IPS-NIHi11 (cell line): Measurements from ENCODE around the gene CZIB.
"Not testable (repeated sequence)": the region's sequence is repeated elsewhere in the genome, so short reads cannot be mapped to it uniquely, and the experiment has no call there.

Experiments used
- DNase-seq: peaks from one replicate; pipeline ENCODE4 v3.0.0; 2012; ENCODE audit warnings: mixed read lengths, low spot score

CZIB gene

DNA sequence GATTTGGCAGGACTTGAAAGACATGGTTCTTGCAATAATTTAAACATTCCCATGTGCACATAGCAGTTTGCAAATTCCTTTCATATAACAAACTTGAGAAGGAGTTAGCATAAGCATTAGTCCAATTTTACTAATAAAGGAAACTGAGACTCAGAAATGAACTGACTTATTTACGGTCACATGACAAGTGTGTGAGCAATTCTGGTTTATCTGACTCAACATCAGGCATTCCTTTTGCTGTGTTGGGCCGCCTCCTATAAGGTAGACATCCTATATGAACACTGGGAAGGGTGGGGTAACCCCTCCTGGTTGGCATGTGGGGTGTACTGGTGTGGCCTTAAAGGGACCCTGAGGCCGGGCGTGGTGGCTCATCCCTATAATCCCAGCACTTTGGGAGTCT is 32.3 kb downstream of the CZIB start:
- DNase-seq = no peak

GRCh38 chr1:53187401-53187800 is 33.0 kb downstream of the CZIB start:
- DNase-seq = no peak

- DNase-seq = no peak
Measured at GRCh38 chr1:53186533-53186932, 33.9 kb downstream of the CZIB start.

DNA sequence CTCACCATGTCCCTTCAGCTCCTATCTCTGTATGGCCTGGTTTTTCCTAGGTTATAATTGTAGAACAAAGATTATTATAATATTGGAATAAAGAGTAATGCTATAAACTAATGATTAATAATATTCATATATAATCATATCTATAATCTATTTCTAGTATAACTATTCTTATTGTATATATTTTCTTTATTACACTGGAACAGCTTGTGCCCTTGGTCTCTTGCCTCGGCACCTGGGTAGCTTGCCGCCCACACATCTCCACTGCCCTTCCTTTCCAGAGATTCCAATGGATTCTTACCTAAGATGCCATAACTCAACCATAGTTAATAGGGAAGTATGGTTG is 34.5 kb downstream of the CZIB start:
- not testable (repeated sequence) for DNase-seq

DNA sequence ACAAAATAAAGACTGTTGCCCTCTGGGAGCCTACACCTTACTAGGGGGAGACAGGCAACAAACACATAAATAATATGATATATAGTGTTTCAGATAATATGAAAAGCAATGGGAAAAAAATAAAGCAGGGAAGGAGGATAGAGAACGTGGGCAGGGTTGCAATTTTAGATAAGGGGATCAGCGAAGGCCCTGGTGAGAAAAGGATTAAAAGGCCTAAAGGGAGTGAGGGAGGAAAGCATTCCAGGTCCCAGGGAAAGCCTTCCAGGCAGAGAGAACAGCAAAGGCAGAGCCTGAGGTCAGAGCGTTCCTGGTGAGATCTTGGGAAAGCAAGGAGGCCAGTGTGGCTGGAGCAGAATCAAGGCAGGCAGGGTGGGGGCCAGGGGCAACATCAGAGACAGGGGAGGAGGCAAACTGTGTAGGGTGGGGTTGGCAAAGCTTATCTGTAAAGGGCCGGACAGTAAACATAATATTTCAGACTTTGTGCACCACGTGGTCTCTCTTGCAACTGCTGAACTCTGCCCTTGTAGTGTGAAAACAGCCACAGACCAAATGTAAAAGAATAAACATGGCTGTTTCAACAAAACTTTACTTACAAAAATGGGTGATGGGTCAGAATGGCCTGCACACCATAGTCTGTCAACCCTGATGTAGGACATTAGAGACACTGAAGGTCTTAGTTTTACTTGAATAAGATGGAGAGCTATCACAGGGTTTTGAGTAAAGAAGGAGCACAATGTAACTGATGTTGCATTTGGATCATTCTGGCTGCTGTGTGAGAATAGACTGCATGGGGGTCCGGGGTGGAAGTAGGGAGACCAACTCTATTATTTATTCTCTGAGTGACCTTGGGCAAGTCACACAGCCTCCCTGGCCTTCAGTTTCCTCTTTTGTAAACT is 37.1 kb downstream of the CZIB start:
- DNase-seq = no peak

- no peak for DNase-seq
Measured at GRCh38 chr1:53182716-53183094, 37.7 kb downstream of the CZIB start.

GRCh38 chr1:53182111-53182593 is 38.3 kb downstream of the CZIB start:
- peak; percentile 82 for DNase-seq

- no peak for DNase-seq
Measured at GRCh38 chr1:53180951-53181350, 39.5 kb downstream of the CZIB start.

DNA sequence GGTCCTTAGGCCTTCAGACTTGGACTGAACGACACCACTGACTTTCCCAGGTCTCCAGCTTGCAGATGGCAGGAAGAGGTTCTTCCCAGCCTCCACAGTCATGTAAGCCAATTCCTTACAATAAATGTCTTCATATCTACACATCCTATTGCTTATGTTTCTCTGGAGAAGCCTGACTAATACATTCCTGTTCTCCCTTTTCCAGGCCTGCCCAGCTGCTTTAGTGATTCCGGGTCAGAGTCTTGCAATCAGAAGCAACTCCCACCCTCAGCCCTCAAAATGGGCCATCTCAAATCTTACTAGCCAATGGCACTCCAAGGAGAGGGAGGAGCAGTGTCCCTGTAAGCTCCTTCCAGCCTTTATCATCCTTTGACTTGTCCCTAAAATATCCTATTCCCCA is 40.2 kb downstream of the CZIB start:
- no peak for DNase-seq

DNA sequence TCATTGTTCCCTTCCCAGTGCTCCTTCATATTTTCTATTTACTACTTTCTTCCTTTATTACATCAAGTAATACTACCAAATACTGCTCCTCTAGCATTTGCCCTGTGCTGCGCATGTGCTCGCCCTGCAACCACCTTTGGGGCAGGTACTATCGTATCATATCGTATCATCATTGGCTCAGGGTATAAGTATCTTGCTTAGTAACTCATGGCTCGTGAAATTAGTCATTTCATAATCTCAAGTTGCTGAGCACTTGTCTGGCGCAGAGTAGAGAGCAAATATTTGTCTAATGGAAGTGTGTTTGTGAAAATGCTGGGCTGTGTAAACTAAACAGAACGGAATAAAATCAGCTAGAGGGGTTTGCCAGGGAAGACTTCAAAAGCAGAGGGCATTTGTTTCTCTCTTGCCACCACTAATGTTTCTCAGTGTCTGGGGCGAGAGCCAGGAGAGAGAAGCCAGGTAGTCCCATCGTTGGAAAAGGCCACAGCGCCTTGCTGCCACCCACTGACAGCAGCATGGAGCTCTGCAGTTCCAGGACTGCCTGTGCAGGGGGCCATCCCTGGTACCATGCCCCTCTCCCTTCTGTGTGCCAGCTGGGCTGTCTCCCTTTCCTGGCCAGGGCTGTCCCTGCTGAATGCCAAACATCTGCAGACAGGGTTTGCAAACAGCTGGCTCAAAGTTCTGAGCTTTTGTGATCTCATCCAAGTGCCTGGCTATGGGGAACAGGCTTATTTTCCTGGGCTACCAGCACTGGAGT is 43.8 kb downstream of the CZIB start:
- DNase-seq = no peak

- DNase-seq = no peak
Measured at GRCh38 chr1:53174971-53175913, 45.2 kb downstream of the CZIB start.

DNA sequence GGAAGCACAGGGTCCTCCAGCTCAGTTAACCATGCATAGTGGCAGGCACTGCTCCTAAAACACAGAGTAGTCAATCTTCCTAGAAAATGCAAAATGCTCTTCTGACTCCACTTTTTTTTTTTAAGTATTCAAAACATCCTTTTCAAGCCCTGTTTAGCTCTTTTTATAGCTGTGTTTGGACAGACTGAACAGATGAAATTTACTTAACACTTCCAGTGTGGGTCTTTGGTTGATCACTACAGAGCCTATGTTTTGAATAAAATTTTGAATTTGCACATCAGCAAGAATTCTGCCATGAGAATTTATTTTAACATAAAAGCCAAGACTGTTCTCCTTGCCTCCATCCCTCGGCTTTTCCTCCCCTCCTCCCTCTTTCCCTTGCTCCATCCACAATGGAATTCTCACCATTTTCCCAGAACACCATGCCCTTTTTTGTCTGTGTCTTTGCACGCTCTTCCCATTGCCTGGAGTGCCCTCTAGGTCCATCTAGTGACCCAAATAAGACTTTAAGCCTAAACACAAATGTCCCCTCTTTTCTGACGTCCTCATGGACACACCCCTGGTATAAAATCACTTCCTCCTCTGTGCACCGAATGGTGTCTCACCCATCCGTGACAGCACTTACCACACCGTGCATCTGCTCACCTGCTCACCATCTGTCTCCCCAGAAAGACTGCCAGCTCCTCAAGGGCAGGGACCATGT is 47.9 kb downstream of the CZIB start:
- no peak for DNase-seq

- no peak for DNase-seq
Measured at GRCh38 chr1:53166912-53167311, 53.5 kb downstream of the CZIB start.

- no peak for DNase-seq
Measured at GRCh38 chr1:53166366-53166765, 54.1 kb downstream of the CZIB start.

- DNase-seq = no peak
Measured at GRCh38 chr1:53165408-53165961, 54.9 kb downstream of the CZIB start.
